Lower leg skin (tissue), 4 donors: ENCODE measurements around the gene CAVIN3. TPM values are rescaled to one million over a fixed set of nuclear protein-coding genes. Genes with fewer than 3 reads are reported as not detected.

Experiments
- DNase-seq, 2 donors: peaks; one replicate each; pipeline ENCODE4 v3.0.0-alpha.2; 2019; ENCODE audit warnings: low spot score in 2 of 2
- H3K4me3 ChIP-seq: fragments of 200-600 bp; sonication (generic); 2 replicates; pipeline ENCODE4 v1.5.1; 2017; ENCODE audit warnings: mild to moderate bottlenecking, low read depth; ENCODE audit not compliant: poor library complexity, severe bottlenecking
- POLR2A ChIP-seq, 2 donors: fragments of 450-650 bp; IDR thresholded peaks; one replicate each; pipeline ENCODE4 v1.6.1; 2016 to 2017; ENCODE audit warnings: antibody characterized with exemption in 2 of 2, mild to moderate bottlenecking in 1 of 2, moderate library complexity in 1 of 2
- WGBS, 2 donors: methylation state at CpG; one replicate each; pipeline ENCODE4 v1.1.5; 2018; 5-methylcytosine and 5-hydroxymethylcytosine counted together
- intact Hi-C: fragments of 100-400 bp; cut with DNase I; formaldehyde crosslinking; loops from one replicate; pipeline ENCODE4 v1.15.0; 2023; ENCODE audit warnings: low total_unique reads
- total RNA-seq, 4 donors: library from RNA; depleted of rRNA; stranded (reverse); fragments of >200 nt; gene quantifications; one replicate each; pipeline ENCODE4 v1.1.0, GENCODE V29; 2016
- TF ChIP-seq, protein P1 (sequence below), 3 donors: fragments of 450-650 bp; IDR thresholded peaks; one replicate each; pipeline ENCODE4 v1.5.1; 2016; ENCODE audit warnings: antibody characterized with exemption in 3 of 3, mild to moderate bottlenecking in 3 of 3, moderate library complexity in 2 of 3

CAVIN3 gene
- total RNA-seq, 4 donors from 2014 or later = 27.1 to 96.9 (median 48.9) TPM

DNA sequence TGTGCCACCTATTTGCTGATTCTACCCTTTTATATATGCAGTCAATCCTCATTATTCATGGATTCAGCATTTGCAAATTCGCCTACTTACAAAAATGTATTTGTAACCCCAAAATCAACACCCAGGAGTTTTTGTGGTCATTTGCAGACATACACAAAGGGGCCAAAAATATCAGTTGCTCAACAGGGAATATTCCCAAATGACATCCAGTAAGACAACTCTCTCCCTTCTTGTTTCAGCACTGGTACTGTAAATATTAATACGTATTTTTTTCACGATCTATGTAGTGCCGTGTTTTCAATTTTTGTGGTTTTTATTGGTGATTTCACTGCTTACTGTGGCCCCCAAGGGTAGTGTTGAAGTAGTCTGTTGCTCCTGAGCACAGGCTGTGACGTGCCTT lies 11.8 kb upstream of the CAVIN3 start:
- H3K4me3 ChIP-seq = no peak overlapping the region
- WGBS, 2 donors = 86 to 90% methylated on average over 5 of the region's 5 CpGs
- TF ChIP-seq POLR2A (IDR thresholded peaks at IDR 0.05) = no peak
- TF ChIP-seq, protein P1, sequence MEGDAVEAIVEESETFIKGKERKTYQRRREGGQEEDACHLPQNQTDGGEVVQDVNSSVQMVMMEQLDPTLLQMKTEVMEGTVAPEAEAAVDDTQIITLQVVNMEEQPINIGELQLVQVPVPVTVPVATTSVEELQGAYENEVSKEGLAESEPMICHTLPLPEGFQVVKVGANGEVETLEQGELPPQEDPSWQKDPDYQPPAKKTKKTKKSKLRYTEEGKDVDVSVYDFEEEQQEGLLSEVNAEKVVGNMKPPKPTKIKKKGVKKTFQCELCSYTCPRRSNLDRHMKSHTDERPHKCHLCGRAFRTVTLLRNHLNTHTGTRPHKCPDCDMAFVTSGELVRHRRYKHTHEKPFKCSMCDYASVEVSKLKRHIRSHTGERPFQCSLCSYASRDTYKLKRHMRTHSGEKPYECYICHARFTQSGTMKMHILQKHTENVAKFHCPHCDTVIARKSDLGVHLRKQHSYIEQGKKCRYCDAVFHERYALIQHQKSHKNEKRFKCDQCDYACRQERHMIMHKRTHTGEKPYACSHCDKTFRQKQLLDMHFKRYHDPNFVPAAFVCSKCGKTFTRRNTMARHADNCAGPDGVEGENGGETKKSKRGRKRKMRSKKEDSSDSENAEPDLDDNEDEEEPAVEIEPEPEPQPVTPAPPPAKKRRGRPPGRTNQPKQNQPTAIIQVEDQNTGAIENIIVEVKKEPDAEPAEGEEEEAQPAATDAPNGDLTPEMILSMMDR (IDR thresholded peaks at IDR 0.05) = no peak
- DNase-seq = no peak
- intact Hi-C loops = no loop called here

DNA sequence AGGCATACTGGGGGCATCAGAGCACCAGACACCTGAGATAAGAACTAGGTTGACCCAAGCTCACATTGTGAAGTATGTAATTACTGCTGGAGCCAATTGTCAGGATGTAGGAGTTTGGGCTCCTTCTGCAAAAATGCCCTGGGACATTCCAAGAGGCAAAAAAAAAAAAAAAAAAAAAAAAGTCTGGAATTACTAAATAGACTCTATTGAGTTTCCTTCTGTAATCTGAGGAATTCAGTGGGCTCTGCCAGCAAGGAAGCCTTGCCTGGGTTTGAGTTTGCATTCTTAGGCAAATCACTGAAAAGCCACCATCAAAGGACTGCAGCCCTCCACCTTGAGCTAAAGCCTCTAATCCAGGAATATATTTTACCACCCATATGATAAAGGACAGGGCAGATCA lies 8.0 kb upstream of the CAVIN3 start:
- no peak for DNase-seq
- no peak overlapping the region for H3K4me3 ChIP-seq
- intact Hi-C loops = no loop called here
- no peak for TF ChIP-seq POLR2A (IDR thresholded peaks at IDR 0.05)
- TF ChIP-seq, protein P1 (IDR thresholded peaks at IDR 0.05) = no peak

DNA sequence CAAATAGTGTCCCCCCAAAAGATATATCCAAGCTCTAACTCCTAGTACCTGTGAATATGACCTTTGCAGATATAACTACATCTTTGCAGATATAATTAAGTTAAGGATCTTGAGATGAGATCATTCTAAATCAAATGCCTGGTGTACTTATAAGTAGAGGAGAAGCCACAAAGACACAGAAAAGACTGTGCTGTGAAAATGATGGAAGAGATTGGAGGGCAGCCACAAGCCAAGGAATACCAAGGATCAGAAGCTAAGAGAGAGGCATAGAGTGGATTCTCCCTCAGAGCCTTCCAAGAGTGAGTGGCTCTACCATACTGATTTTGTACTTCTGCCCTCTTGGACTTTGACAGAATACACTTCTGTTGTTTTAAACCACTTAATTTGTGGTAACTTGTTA lies 7.5 kb upstream of the CAVIN3 start:
- H3K4me3 ChIP-seq = no peak overlapping the region
- TF ChIP-seq POLR2A (IDR thresholded peaks at IDR 0.05) = no peak
- TF ChIP-seq, protein P1 (IDR thresholded peaks at IDR 0.05) = no peak
- intact Hi-C loops = no loop called here
- no peak for DNase-seq

DNA sequence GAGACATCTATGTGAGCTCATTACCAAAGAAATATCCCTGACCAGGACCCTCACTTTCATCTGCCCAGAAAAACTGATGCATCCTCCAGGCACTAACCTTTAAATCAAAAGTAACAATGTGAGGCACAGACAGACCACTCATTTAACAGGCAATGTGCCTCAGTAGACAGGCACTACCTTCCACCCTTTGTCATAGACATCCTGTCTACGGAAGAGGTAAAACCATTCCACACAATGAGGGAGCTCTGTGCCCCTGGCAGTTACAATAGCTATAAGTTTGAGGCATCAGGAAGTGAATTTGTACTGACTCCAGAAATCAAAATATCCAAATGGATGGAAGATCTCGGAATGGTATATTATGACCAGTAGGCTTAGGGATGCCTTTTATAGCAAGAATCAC lies 6.7 kb upstream of the CAVIN3 start:
- 90 to 94% methylated on average over 2 of the region's 2 CpGs for WGBS, 2 donors
- DNase-seq = no peak
- intact Hi-C loops = no loop called here
- TF ChIP-seq, protein P1 (IDR thresholded peaks at IDR 0.05) = no peak
- TF ChIP-seq POLR2A (IDR thresholded peaks at IDR 0.05) = no peak
- no peak overlapping the region for H3K4me3 ChIP-seq

DNA sequence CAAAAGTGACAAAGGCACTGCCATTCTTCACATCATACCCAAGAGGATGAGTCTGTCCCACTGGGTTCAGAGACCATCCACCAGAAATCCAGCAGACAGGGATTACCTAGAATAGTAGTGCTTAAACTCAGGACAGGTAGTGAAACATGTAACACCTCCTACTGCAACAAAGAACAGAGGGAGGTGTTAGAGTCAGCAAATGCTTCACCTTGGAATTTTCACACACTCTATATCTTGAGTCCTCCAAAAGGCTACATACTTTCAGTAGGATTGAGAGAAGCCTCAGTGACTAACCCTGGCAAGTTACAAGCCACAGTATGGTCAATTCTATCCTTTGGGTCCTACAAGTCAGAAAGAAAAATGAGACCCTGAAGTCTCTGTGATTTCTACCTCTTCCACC lies 6.0 kb upstream of the CAVIN3 start:
- intact Hi-C loops = no loop called here
- no peak for TF ChIP-seq POLR2A (IDR thresholded peaks at IDR 0.05)
- TF ChIP-seq, protein P1 (IDR thresholded peaks at IDR 0.05) = no peak
- no peak for DNase-seq
- H3K4me3 ChIP-seq = no peak overlapping the region

DNA sequence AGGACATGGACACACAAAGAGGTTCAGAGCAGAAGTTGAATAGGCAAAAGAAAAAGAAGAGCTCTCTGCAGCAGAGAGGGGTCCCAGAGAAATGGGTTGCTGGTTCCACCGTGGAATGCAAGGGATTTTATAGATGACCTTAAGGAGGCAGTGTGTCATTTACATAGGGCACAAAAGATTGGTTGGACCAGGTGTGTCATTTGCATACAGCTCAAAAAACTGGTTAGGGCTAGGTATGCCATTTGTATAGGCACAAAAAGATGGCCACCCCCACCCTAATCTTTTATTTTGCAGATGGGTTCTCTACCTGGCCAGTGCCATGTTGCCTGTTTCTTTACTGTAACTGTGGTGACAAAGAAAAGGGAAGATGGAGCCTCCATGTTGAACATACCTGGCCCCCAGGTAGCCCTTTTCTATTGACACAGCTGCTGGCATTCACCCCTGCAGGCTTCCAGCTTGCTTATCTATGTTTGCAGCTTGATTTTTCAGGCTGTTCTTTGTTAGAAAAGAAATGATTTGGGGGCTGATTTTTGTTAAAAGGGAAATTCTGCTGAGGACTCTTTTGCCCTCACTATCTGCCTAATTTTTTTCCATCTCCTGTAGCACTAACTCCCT lies 3.1 kb upstream of the CAVIN3 start:
- DNase-seq = no peak
- TF ChIP-seq POLR2A (IDR thresholded peaks at IDR 0.05) = no peak
- TF ChIP-seq, protein P1 (IDR thresholded peaks at IDR 0.05) = no peak
- no peak overlapping the region for H3K4me3 ChIP-seq
- intact Hi-C loops = no loop called here
- WGBS, 2 donors = 50 to 59% methylated on average over 1 of the region's 1 CpG
